Measurements from ENCODE around the gene TCF4.

TCF4 gene

DNA sequence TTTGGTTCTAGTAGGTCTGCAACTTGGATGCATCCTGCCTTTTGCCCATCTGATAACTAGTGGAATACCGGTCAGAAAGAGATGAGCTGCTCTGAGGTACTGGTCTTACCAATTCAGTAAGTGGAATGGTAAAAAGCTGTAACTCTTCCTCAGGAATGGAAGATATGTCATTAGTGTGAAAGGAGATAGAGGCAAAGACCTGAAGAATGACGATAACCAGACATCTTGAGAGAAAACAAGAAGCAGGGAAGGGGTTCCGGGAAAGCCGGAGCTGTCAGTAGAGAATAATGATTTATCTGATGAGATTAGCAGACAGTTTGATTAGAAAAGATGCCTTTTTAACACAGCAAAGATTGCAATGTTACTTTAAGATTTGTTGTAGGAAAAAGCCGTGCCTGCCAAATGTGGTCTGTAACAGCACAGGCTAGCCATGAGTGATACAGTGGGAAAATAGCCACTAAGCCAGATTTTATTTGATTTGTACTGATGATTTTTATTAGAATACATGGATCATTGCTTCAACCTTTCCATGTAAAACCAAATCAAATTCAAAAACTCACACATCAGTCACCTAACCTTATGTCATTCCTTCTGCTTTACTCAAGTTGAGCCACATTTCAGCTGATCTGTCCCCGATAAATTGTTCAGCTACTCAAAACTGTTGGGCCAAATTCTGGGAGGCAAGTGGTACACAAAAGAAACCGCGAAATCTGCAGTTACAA is 110.0 kb downstream of the TCF4 start:
- ChIA-PET POLR2A (no interaction called here), CTCF (no interaction called here)
- TF ChIP-seq FOXK2 (IDR thresholded peaks at IDR 0.05) (no peak), LEF1 (IDR thresholded peaks at IDR 0.05; ENCODE audit: borderline replicate concordance) (no peak), L3MBTL2 (conservative IDR thresholded peaks at IDR 0.05) (no peak), ARNT (IDR thresholded peaks at IDR 0.05) (no peak), ZNF384 (IDR thresholded peaks at IDR 0.05) (no peak)
- TF ChIP-seq, protein P1, sequence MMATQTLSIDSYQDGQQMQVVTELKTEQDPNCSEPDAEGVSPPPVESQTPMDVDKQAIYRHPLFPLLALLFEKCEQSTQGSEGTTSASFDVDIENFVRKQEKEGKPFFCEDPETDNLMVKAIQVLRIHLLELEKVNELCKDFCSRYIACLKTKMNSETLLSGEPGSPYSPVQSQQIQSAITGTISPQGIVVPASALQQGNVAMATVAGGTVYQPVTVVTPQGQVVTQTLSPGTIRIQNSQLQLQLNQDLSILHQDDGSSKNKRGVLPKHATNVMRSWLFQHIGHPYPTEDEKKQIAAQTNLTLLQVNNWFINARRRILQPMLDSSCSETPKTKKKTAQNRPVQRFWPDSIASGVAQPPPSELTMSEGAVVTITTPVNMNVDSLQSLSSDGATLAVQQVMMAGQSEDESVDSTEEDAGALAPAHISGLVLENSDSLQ (IDR thresholded peaks at IDR 0.05) = no peak
- no peak for DNase-seq (ENCODE audit: extremely low spot score)

- ChIA-PET POLR2A (no interaction called here), CTCF (no interaction called here)
- TF ChIP-seq, protein P1 (IDR thresholded peaks at IDR 0.05) = no peak
- no peak for TF ChIP-seq TARDBP (IDR thresholded peaks at IDR 0.05)
- no peak for TF ChIP-seq FOXK2 (IDR thresholded peaks at IDR 0.05)
- TF ChIP-seq SP1 (IDR thresholded peaks at IDR 0.05) = no peak
- no peak for TF ChIP-seq LEF1 (IDR thresholded peaks at IDR 0.05; ENCODE audit: borderline replicate concordance)
- no peak for TF ChIP-seq FOXA1 (IDR thresholded peaks at IDR 0.05)
- TF ChIP-seq BHLHE40 (IDR thresholded peaks at IDR 0.05; ENCODE audit: borderline replicate concordance) = no peak
- no peak for TF ChIP-seq NFRKB (IDR thresholded peaks at IDR 0.05)
- no peak for TF ChIP-seq SUZ12 (IDR thresholded peaks at IDR 0.05)
- no peak for DNase-seq (ENCODE audit: extremely low spot score)
Observed at GRCh38 chr18:55477499-55477859, 110.5 kb downstream of the TCF4 start.

DNA sequence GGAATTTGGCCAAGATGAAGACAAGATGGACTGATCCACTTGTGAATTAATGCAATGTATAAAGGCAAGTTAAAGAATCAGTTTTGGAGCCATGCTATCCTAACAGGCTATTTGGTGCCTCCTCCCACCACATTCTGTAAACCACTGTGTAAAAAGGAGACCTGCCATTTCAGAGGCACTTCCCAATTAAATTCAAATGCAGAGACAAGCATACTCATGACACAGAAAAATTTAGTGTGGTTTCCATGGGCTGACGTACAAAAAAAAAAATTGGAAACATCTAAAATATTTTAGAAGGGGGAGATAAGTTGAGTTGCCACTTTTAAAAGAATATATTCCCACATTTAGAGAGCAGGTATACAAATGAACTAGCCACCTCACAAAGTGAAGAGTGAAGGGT is 112.1 kb downstream of the TCF4 start:
- ChIA-PET POLR2A (no interaction called here), CTCF (no interaction called here)
- no peak for DNase-seq (ENCODE audit: extremely low spot score)
- TF ChIP-seq FOXM1 (IDR thresholded peaks at IDR 0.05; ENCODE audit: borderline replicate concordance) = no peak
- TF ChIP-seq ELF4 (IDR thresholded peaks at IDR 0.05) = no peak
- no peak for TF ChIP-seq FOXA1 (IDR thresholded peaks at IDR 0.05)
- no peak for TF ChIP-seq BHLHE40 (IDR thresholded peaks at IDR 0.05; ENCODE audit: borderline replicate concordance)
- no peak for TF ChIP-seq NFRKB (IDR thresholded peaks at IDR 0.05)
- TF ChIP-seq ZNF384 (IDR thresholded peaks at IDR 0.05) = no peak
- TF ChIP-seq ARNT (IDR thresholded peaks at IDR 0.05) = no peak
- TF ChIP-seq FOXK2 (IDR thresholded peaks at IDR 0.05) = no peak
- TF ChIP-seq SUZ12 (IDR thresholded peaks at IDR 0.05) = no peak
- no peak for TF ChIP-seq CTBP1 (IDR thresholded peaks at IDR 0.05; ENCODE audit: borderline replicate concordance)
- TF ChIP-seq LEF1 (IDR thresholded peaks at IDR 0.05; ENCODE audit: borderline replicate concordance) = no peak
- TF ChIP-seq SP1 (IDR thresholded peaks at IDR 0.05) = no peak
- TF ChIP-seq, protein P1 (IDR thresholded peaks at IDR 0.05) = no peak
- TF ChIP-seq TARDBP (IDR thresholded peaks at IDR 0.05) = no peak
- no peak for TF ChIP-seq L3MBTL2 (conservative IDR thresholded peaks at IDR 0.05)
- TF ChIP-seq HDGF (IDR thresholded peaks at IDR 0.05; ENCODE audit: borderline replicate concordance) = no peak

- DNase-seq (ENCODE audit: extremely low spot score) = no peak
- CTCF ChIA-PET = no interaction called here
- TF ChIP-seq FOXA1 (IDR thresholded peaks at IDR 0.05) = no peak
- POLR2A ChIA-PET = no interaction called here
Observed at GRCh38 chr18:55475467-55475866, 112.5 kb downstream of the TCF4 start.

DNA sequence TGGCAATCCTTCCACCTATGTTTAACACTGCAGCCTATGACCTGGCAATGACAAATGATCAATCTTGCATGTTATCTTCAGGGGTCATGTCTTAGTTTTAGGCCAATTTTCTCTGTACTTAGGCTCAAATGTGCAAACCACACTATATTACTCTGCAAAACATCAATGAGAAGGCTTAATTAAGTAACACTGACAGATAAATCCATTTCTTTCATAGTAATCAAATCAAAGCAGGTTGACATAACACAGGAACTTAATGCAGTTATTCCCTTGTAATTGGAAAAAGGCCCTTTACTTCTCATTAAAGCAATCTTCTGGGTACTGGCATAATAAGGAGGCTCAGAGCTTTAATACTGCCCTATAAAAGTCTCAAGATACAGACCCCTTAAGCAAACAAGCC is 114.4 kb downstream of the TCF4 start:
- TF ChIP-seq SP1 (IDR thresholded peaks at IDR 0.05) (no peak), TARDBP (IDR thresholded peaks at IDR 0.05) (no peak), FOXA1 (IDR thresholded peaks at IDR 0.05) (no peak), BHLHE40 (IDR thresholded peaks at IDR 0.05; ENCODE audit: borderline replicate concordance) (no peak), L3MBTL2 (conservative IDR thresholded peaks at IDR 0.05) (no peak), FOXM1 (IDR thresholded peaks at IDR 0.05; ENCODE audit: borderline replicate concordance) (no peak), FOXK2 (IDR thresholded peaks at IDR 0.05) (no peak), ZNF384 (IDR thresholded peaks at IDR 0.05) (no peak), SUZ12 (IDR thresholded peaks at IDR 0.05) (no peak), ARNT (IDR thresholded peaks at IDR 0.05) (no peak), ELF4 (IDR thresholded peaks at IDR 0.05) (no peak), HDGF (IDR thresholded peaks at IDR 0.05; ENCODE audit: borderline replicate concordance) (no peak), LEF1 (IDR thresholded peaks at IDR 0.05; ENCODE audit: borderline replicate concordance) (no peak), NFRKB (IDR thresholded peaks at IDR 0.05) (no peak)
- TF ChIP-seq, protein P1 (IDR thresholded peaks at IDR 0.05) = no peak
- DNase-seq (ENCODE audit: extremely low spot score) = no peak
- ChIA-PET CTCF (no interaction called here), POLR2A (no interaction called here)

DNA sequence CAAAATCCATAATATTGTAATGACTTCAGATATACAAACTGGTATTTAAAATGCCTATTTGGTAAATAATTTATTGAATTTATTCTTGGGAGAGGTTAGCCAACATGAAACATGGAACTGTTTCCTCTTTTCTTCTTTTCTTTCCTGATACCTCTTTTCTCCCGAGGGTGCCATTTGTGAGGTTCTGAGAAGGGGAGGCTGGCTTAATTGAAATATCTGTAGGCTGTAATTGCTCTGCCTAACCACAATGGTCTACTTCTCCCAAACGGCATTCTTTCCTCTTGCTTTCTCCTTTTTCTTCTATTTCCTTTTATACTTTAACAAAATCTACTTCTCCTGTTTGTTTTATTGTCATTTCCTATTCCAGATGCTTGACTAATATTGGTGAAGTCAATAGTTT is 114.9 kb downstream of the TCF4 start:
- DNase-seq (ENCODE audit: extremely low spot score) = no peak
- CTCF ChIA-PET = no interaction called here
- POLR2A ChIA-PET = no interaction called here
- TF ChIP-seq HDGF (IDR thresholded peaks at IDR 0.05; ENCODE audit: borderline replicate concordance) (no peak), CTBP1 (IDR thresholded peaks at IDR 0.05; ENCODE audit: borderline replicate concordance) (no peak), FOXM1 (IDR thresholded peaks at IDR 0.05; ENCODE audit: borderline replicate concordance) (no peak), ARNT (IDR thresholded peaks at IDR 0.05) (no peak), FOXA1 (IDR thresholded peaks at IDR 0.05) (no peak), FOXK2 (IDR thresholded peaks at IDR 0.05) (no peak), TARDBP (IDR thresholded peaks at IDR 0.05) (no peak), L3MBTL2 (conservative IDR thresholded peaks at IDR 0.05) (no peak), SP1 (IDR thresholded peaks at IDR 0.05) (no peak), BHLHE40 (IDR thresholded peaks at IDR 0.05; ENCODE audit: borderline replicate concordance) (no peak), ELF4 (IDR thresholded peaks at IDR 0.05) (no peak), NFRKB (IDR thresholded peaks at IDR 0.05) (no peak), LEF1 (IDR thresholded peaks at IDR 0.05; ENCODE audit: borderline replicate concordance) (no peak), ZNF384 (IDR thresholded peaks at IDR 0.05) (no peak), SUZ12 (IDR thresholded peaks at IDR 0.05) (no peak)
- TF ChIP-seq, protein P1 (IDR thresholded peaks at IDR 0.05) = no peak

Data from HEK293T (cell line).